ENCODE data around the gene MCOLN1. TPM values are rescaled to one million over a fixed set of nuclear protein-coding genes. Genes with fewer than 3 reads are reported as not detected.

MCOLN1 gene
- total and polyA plus RNA-seq, 11 donors, result 12.1 to 49.7 (median 21.0) TPM

- TF ChIP-seq POLR2A (IDR thresholded peaks at IDR 0.05) (no peak), CTCF (IDR thresholded peaks at IDR 0.05) (no peak)
- intact Hi-C loops (cut with DNase I), result loop anchor here in 1 of 10 donors (10.0 kb wide), 2 partner anchors 102 to 242 kb away; partner anchors contain the start of gene RETN
- no peaks in the 10 kb centered on the region for H3K4me1 ChIP-seq
Observed at GRCh38 chr19:7562646-7563393, 40.4 kb downstream of the MCOLN1 start.

GRCh38 chr19:7564866-7565265 lies 42.4 kb downstream of the MCOLN1 start:
- no peak for DNase-seq

More at GRCh38 chr19:7562646-7563393, 40.4 kb downstream of the MCOLN1 start:
- WGBS, 4 donors, result 60% methylated on average over 16 of the region's 16 CpGs
- Histone ChIP-seq H3K36me3 (peaks cover 0 to 46% (median 33%) of the 10 kb centered on the region in 9 donors), H3K9me3 (peaks cover 0 to 5% (median 0%) of the 10 kb centered on the region in 12 donors), H3K27ac (no peak overlapping the region), H3K27me3 (no peaks in the 10 kb centered on the region), H3K4me3 (no peak overlapping the region)
- no peak for DNase-seq
- no peak for ATAC-seq

GRCh38 chr19:7565332-7565731 lies 42.9 kb downstream of the MCOLN1 start:
- intact Hi-C loops (cut with DNase I), result loop anchor here in 9 of 10 donors (5.0 to 10.0 kb wide), 6 partner anchors 99 to 239 kb away; partner anchors contain the start of genes TRAPPC5 (in 4 of the 9), MCEMP1 (in 2 of the 9) and RETN (in 1 of the 9)
- Histone ChIP-seq H3K4me3 (no peak overlapping the region), H3K9me3 (peaks cover 0 to 2% (median 0%) of the 10 kb centered on the region in 12 donors), H3K36me3 (peaks cover 0 to 21% (median 9%) of the 10 kb centered on the region in 9 donors), H3K27me3 (no peaks in the 10 kb centered on the region), H3K27ac (no peak overlapping the region), H3K4me1 (no peaks in the 10 kb centered on the region)
- TF ChIP-seq POLR2A (IDR thresholded peaks at IDR 0.05), result no peak
- no peak for TF ChIP-seq CTCF (IDR thresholded peaks at IDR 0.05)
- 71 to 95% (median 91%) methylated on average over 5 of the region's 5 CpGs for WGBS, 4 donors
- DNase-seq (no peak), ATAC-seq (no peak)

More at GRCh38 chr19:7564866-7565265, 42.4 kb downstream of the MCOLN1 start:
- TF ChIP-seq POLR2A (IDR thresholded peaks at IDR 0.05) (no peak), CTCF (IDR thresholded peaks at IDR 0.05) (no peak)
- no peaks in the 10 kb centered on the region for H3K4me1 ChIP-seq
- H3K36me3 ChIP-seq, result peaks cover 0 to 25% (median 13%) of the 10 kb centered on the region in 9 donors
- 93 to 98% (median 96%) methylated on average over 4 of the region's 4 CpGs for WGBS, 4 donors
- no peak overlapping the region for H3K27ac ChIP-seq
- intact Hi-C loops (cut with DNase I), result loop anchor here in 9 of 10 donors (5.0 to 10.0 kb wide), 6 partner anchors 100 to 240 kb away; partner anchors contain the start of genes TRAPPC5 (in 4 of the 9), MCEMP1 (in 2 of the 9) and RETN (in 1 of the 9)
- no peak overlapping the region for H3K4me3 ChIP-seq
- H3K9me3 ChIP-seq, result peaks cover 0 to 5% (median 0%) of the 10 kb centered on the region in 12 donors
- H3K27me3 ChIP-seq, result no peaks in the 10 kb centered on the region
- ATAC-seq, result no peak

- Histone ChIP-seq H3K27me3 (no peaks in the 10 kb centered on the region), H3K4me3 (no peak overlapping the region), H3K27ac (no peak overlapping the region), H3K9me3 (no peaks in the 10 kb centered on the region), H3K36me3 (no peaks in the 10 kb centered on the region), H3K4me1 (no peaks in the 10 kb centered on the region)
- ATAC-seq (no peak), DNase-seq (no peak)
- TF ChIP-seq POLR2A (IDR thresholded peaks at IDR 0.05) (no peak), CTCF (IDR thresholded peaks at IDR 0.05) (no peak)
- intact Hi-C loops (cut with DNase I), result loop anchor here in 1 of 10 donors (5.0 kb wide), 1 partner anchor 107 kb away; the partner anchor contains the start of gene MCEMP1
- 77 to 84% (median 81%) methylated on average over 5 of the region's 5 CpGs for WGBS, 4 donors
Observed at GRCh38 chr19:7570761-7571160, 48.3 kb downstream of the MCOLN1 start.
